Body of pancreas (tissue), 4 donors: ENCODE data around the gene UBR3. TPM values are rescaled to one million over a fixed set of nuclear protein-coding genes. Genes with fewer than 3 reads are reported as not detected.
A peak's percentile ranks its signal among the peaks of the same experiment; 100 is the strongest.

ENCODE experiments used
- ATAC-seq: fragments of 150-250 bp; one replicate; pipeline ENCODE4 v1.9.1; 2016
- DNase-seq, 4 donors: peaks; one replicate each; pipeline ENCODE4 v3.0.0-alpha.2; 2019
- H3K27ac ChIP-seq, 4 donors: fragments of 200-600 bp; sonication (generic); 1 replicate in 3 of 4; 2 replicates in 1 of 4; pipeline versions ENCODE4 v1.5.1 to v1.6.1; 2016 to 2019; ENCODE audit warnings: mild to moderate bottlenecking in 1 of 4, mixed read lengths in 1 of 4, moderate library complexity in 1 of 4
- H3K27me3 ChIP-seq, 2 donors: fragments of 200-600 bp; sonication (generic); one replicate each; pipeline ENCODE4 v1.6.0; 2016; ENCODE audit warnings: mild to moderate bottlenecking in 1 of 2
- H3K36me3 ChIP-seq, 2 donors: fragments of 200-600 bp; sonication (generic); replicated peaks in 1 of 2; 2 replicates each; pipeline ENCODE4 v1.5.1; 2016; ENCODE audit warnings: low read depth in 2 of 2; ENCODE audit not compliant: insufficient read depth in 1 of 2
- H3K4me1 ChIP-seq: fragments of 200-600 bp; sonication (generic); one replicate; pipeline ENCODE4 v1.6.0; 2016
- H3K4me3 ChIP-seq, 2 donors: fragments of 200-600 bp; sonication (generic); 1 replicate in 1 of 2; 2 replicates in 1 of 2; pipeline ENCODE4 v1.5.1; 2016 to 2019
- H3K9me3 ChIP-seq, 3 donors: fragments of 200-600 bp; sonication (generic); 1 replicate in 2 of 3; 2 replicates in 1 of 3; pipeline ENCODE4 v1.5.1; 2016
- CTCF ChIP-seq, 7 experiments: fragments of 450-650 bp in 4 of 7; fragments of 200-600 bp in 3 of 7; sonication (generic) in 3 of 7; IDR thresholded peaks; one replicate each; pipeline ENCODE4 v1.5.1; 2016 to 2019; ENCODE audit warnings: antibody characterized with exemption in 7 of 7
- POLR2A ChIP-seq, 3 donors: fragments of 450-650 bp; IDR thresholded peaks; one replicate each; pipeline ENCODE4 v1.6.1; 2016; ENCODE audit warnings: antibody characterized with exemption in 3 of 3, mild to moderate bottlenecking in 2 of 3
- WGBS, 2 donors: methylation state at CpG; one replicate each; pipeline ENCODE4 v1.1.5; 2017; 5-methylcytosine and 5-hydroxymethylcytosine counted together
- intact Hi-C: fragments of 100-400 bp; cut with DNase I; formaldehyde crosslinking; loops from one replicate; pipeline ENCODE4 v1.15.1; 2023
- total RNA-seq, 2 donors: library from RNA; depleted of rRNA; stranded (reverse); fragments of >200 nt; gene quantifications; one replicate each; pipeline ENCODE4 v1.1.0, GENCODE V29; 2016

Gene UBR3
- 10 to 100 TPM; 30.1 to 52.1 TPM for total RNA-seq

DNA sequence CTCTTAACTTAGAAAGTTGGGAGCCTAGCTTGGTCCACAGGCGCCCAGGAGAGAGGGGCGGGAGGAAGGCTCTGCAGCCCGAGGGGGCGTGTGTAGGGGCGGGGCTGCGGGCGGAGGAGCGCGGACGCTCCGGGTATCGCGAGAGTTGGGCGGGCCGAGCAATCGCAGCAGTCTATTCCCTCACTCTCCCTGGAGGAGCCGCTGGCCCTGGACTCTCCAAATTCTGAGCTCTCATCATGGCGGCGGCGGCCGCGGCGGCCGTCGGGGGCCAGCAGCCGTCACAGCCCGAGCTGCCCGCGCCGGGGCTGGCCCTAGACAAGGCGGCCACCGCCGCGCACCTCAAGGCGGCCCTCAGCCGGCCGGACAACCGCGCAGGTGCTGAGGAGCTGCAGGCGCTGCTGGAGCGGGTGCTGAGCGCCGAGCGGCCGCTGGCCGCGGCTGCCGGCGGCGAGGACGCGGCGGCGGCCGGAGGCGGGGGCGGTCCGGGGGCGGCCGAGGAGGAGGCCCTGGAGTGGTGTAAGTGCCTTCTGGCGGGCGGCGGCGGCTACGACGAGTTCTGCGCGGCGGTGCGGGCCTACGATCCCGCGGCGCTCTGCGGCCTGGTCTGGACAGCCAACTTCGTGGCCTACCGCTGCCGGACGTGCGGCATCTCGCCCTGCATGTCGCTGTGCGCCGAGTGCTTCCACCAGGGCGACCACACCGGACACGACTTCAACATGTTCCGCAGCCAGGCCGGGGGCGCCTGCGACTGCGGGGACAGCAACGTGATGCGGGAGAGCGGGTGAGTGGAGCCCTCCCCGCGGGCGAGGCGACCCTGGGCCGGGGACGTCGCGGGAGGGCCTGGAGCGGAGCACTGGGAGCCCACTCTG, at the start of gene UBR3:
TSS of gene UBR3 (plus strand) at position 183 of the 869 bp plus-strand sequence. CDS start at position 237, 54 bp downstream.
- Histone ChIP-seq H3K36me3 (no peaks in the 10 kb centered on the region), H3K9me3 (no peaks in the 10 kb centered on the region), H3K27me3 (no peaks in the 10 kb centered on the region), H3K4me3 (peak within 1 kb of the TSS; percentile 63 to 86), H3K27ac (peak within 1 kb of the TSS; percentile 43 to 90 (median 70)), H3K4me1 (peaks cover 44% of the 10 kb centered on the region)
- peak; percentile 94 for ATAC-seq
- DNase-seq, result peak; percentile 93 to 95 (median 94)
- 1% methylated on average over 15 to 75 of the region's 104 CpGs for WGBS, 2 donors
- intact Hi-C loops, result loop anchor here (10.0 kb wide), 1 partner anchor 97 kb away; no protein-coding TSS in a partner anchor
- peak; percentile 77 to 87 (median 80) for TF ChIP-seq POLR2A (IDR thresholded peaks at IDR 0.05)
- peak in 1 of 7 experiments; percentile 10 for TF ChIP-seq CTCF (IDR thresholded peaks at IDR 0.05)

DNA sequence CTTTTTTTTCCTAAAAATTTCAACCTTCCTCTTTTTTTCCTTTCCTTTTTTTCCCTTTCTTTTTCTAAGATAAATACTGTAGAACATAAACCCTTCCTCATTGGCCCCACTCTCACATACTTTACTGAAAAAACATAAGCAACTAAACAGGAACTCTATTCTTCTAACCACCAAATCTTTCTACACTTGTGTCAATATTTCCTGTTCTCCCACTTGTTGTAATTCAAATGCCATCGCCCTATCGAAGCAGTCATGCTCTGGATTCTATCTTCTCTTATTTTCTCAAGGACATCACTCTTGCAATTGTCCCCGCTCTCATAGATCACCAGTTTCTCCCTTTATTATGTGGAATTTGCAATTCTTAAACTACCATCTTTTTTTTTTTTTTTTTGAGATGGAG, 48.8 kb upstream of the UBR3 start:
- Histone ChIP-seq H3K9me3 (no peaks in the 10 kb centered on the region), H3K4me1 (no peaks in the 10 kb centered on the region), H3K36me3 (no peaks in the 10 kb centered on the region), H3K27me3 (no peaks in the 10 kb centered on the region), H3K4me3 (no peak overlapping the region), H3K27ac (no peak overlapping the region)
- DNase-seq (no peak), ATAC-seq (no peak)
- intact Hi-C loops, result loop anchor here (10.0 kb wide), 1 partner anchor 84 kb away; the partner anchor contains the start of genes CFAP210 and PHOSPHO2
- TF ChIP-seq POLR2A (IDR thresholded peaks at IDR 0.05), result no peak
- no peak for TF ChIP-seq CTCF (IDR thresholded peaks at IDR 0.05)
- 81 to 93% methylated on average over 3 of the region's 3 CpGs for WGBS, 2 donors

DNA sequence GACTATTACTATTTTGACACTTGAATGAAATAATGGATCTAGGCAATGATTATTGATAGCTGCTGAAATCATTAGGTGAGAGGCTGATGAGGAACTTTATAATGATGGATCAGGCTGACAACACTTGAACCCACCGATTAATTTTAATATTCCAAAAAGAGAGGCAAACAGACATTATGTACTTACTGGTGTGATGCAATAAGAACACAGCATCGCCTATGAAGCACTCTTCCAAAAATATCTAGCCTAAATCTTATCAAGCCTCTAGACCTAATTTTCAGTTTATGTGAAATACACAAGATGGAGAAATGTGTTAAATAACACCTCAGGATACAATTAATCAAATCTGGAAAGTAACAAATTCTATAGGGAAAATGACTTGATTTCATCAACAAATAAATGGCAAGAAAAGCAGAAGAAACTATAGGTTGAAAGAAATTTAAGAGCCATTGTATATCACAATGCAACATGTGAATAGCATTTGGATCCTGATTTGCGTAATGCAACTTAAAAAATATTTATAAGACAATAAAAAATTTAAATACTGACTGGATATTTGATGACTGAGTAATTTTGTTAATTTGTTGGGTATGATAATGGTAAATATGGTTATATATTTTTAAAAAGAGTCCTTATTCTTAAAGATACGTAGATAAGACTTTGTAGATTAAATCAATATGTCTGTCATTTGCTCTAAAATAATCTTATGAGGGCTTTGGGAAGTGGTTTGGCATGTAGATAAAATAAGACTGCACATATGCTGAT, 45.8 kb upstream of the UBR3 start:
- TF ChIP-seq POLR2A (IDR thresholded peaks at IDR 0.05) (no peak), CTCF (IDR thresholded peaks at IDR 0.05) (no peak)
- ATAC-seq (no peak), DNase-seq (no peak)
- Histone ChIP-seq H3K27me3 (no peaks in the 10 kb centered on the region), H3K27ac (no peak overlapping the region), H3K36me3 (no peaks in the 10 kb centered on the region), H3K4me1 (no peaks in the 10 kb centered on the region), H3K4me3 (no peak overlapping the region), H3K9me3 (no peaks in the 10 kb centered on the region)
- intact Hi-C loops, result no loop called here
- WGBS, 2 donors, result 79 to 82% methylated on average over 4 of the region's 4 CpGs

DNA sequence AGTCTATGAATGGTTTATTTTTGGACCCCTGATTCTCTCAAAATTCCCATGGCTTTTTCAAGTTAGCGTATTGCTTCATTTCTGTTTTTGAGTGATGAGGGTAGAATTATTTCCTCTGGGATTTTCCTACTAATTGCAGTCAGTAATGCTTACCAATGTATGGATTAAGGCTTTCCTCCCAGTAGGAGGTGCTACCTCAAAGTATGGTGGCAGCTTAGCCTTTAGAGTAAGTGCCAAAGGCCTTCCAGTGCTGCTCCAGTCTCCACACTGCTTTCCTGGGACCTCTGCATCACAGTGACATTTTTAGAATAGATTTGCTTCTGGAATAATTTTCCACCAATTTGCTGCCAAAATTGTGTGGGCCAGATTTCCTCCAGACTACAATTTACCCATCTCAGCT, 44.7 kb upstream of the UBR3 start:
- H3K9me3 ChIP-seq, result no peaks in the 10 kb centered on the region
- TF ChIP-seq POLR2A (IDR thresholded peaks at IDR 0.05) (no peak), CTCF (IDR thresholded peaks at IDR 0.05) (no peak)
- DNase-seq (no peak), ATAC-seq (no peak)
- no peak overlapping the region for H3K4me3 ChIP-seq
- WGBS, 2 donors, result 100% methylated on average over 1 of the region's 1 CpG
- H3K4me1 ChIP-seq, result no peaks in the 10 kb centered on the region
- no peaks in the 10 kb centered on the region for H3K27me3 ChIP-seq
- intact Hi-C loops, result no loop called here
- no peak overlapping the region for H3K27ac ChIP-seq
- H3K36me3 ChIP-seq, result no peaks in the 10 kb centered on the region
